NOMO-1 treated with dmso at 0.1 percent for 144 hours (cell line): ENCODE measurements around the gene SLC9B1.
"Not testable (repeated sequence)": the region's sequence is repeated elsewhere in the genome, so short reads cannot be mapped to it uniquely, and the experiment has no call there.

Experiments used
- DNase-seq: peaks from one replicate; lab custom pipeline; 2025; ENCODE audit not compliant: unreplicated experiment; lab: John Stamatoyannopoulos, UW

The SLC9B1 gene

DNA sequence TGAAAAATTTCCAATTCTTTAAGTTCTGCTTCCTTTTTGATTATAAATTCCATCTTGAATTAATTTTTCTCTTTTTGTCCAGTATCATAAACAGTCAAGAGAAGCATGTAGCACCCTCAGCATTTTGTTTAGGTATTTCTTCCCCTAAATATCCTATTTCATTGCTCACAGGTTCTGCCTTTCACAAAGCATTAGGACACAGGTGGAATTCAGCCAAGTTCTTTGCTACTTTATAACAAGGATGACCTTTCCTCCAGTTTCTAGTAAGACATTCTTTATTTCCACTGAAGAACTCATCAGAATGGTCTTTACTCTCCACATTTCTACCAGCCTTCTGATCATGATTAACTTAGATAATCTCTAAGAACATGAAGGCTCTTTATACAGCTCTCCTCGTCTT, 7.4 kb downstream of the SLC9B1 start:
- DNase-seq, result no peak

DNA sequence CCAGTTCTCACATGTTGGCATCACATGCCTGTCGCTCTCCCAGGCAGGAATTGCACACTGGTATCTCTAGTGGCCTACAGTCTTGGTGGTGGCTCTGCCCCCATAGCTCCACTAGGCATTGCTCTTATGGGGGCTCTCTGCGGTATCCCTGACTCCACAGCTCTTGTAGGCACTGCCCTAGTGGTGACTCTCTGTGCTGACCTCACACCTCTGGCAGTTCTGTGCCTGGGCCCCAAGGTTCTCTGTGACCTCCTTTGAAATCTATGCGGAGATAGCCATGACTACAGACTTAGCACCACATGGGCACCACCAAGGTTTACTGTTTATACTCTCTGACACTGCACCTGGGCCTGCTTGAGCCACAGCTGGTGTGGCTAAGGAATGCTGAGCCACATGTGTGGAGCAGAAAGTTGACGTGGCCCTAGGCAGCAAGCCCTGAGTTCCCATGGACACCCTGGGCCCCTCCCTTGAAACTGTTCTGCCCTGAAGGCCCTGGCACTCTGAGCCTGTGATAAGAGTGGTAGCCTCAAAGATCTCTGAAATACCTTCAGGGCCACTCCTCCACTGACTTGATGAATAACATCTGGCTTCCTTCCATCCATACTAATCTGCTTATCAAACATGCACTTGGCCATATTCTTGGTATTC, 8.0 kb downstream of the SLC9B1 start:
- no peak for DNase-seq

DNA sequence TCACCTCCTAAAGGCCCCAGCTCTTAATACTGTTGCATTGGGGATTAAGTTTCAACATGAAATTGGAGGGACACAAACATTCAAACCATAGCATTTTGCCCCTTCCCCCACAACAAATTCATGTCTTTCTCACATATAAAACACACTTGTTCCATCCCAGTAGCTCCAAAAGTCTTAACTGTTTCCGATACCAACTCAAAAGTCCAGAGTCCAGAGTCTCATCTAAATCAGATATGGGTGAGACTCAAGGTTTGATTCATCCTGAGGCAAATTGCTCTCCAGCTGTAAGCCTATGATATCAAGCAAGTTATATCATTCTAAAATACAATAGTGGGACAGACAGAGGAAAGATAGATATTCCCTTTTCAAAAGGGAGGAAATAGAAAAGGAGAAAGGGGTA, 8.7 kb downstream of the SLC9B1 start:
- DNase-seq, result no peak

DNA sequence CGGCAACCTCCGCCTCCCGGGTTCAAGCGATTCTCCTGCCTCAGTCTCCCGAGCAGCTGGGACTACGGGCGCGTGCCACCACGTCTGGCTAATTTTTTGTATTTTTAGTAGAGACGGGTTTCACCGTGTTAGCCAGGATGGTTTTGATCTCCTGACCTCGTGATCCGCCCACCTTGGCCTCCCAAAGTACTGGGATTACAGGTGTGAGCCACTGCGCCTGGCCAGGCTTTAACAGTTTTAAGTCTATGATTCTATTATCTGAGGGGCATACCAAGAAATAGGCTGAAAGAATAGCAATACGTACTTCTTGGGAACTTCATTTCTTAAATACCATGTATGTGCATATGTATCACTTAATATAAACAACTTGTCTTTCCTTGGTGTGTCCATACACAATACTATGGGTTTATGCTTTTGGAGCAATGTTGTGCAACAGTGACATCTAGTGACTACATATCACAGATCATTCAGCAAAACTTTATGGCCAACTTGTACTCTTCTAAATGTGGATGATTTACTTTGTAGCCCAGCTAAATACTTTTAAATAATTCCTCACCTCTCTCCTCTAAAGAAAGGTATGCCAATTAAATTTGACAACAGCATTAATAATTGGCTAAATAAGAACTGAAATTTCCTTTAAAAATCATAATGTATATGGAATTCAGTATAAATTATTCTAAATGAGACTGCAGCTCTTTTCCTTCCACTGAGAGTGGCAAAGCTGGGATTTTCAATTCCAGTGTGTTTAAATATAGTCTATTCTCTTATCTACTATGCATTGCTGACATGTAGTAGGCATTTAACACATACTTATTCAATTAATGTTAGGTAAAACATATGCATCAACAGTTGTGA, 10.4 kb downstream of the SLC9B1 start:
- no peak for DNase-seq

DNA sequence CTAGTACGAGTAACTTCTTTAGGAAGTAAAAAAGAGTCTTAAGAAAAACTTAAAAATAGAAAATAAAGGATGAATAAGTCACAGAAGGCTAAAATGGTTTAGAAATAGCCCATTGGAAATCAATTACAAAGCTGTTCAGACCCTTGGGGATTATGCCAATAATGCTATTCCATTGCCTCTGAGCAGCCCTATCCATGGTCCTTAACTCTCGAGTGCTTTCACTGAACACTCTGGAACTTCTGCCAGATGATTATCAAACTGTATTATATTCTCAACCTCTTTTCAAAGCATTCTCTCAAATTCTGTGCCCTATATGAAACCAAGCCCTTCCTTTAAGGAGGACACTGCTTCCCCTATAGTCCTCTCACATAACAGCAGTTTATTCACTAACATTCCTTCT, 17.0 kb downstream of the SLC9B1 start:
- DNase-seq, result no peak

DNA sequence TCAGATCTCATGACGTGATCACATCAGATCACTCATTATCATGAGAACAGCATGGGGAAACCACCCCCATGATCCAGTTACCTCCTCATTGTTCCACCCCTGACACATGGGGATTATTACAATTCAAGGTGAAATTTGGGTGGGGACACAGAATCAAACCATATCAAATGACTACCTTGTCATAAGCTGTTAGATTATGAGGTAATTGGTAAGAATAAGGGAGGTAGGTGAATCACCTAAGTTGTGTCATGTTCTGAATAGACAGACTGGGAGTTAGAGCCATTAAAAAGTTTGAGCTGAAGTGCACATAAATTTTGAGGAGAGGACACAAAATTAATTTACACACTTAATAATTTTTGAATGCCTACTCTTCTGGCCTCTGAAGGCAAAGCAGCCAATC, 24.7 kb downstream of the SLC9B1 start:
- DNase-seq, result no peak

DNA sequence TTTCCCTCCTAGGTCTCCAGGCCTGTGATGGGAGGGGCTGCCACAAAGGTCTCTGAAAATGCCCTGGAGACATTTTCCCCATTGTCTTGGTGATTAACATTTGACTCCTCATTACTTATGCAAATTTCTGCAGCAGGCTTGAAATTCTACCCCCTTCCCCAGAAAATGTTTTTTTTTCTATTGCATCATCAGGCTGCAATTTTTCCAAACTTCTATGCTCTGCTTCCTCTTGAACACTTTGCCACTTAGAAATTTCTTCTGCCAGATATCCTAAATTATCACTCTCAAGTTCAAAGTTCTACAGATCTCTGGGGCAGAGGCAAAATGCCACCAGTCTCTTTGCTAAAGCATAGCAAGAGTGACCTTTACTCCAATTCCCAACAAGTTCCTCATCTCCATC, 25.5 kb downstream of the SLC9B1 start:
- not testable (repeated sequence) for DNase-seq

DNA sequence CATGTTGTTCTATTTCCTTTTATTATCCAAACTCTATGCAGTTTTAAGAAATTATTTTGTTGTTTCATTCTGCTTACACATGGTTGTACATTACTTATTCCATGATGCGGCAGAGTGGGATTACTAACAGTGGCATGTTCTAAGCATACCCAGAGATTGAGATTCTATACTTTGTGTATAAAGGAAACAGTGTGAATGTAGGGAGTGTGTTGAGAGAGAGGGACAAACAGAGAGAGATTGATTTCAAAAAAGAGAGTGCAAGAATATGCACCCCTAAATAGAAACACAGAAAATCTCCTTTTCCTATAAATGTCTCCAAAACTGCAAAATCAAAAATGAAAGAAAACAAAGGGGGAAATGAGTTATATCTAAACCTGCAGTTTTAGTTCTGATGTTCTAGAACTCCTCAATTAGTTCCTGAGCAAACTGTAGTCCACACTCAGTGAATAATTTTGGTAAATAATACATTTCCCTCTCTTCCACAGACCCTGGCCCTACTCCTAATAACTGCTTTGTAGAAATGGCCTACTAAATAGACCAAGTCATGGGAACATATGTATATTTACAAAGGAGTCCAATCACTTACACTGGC, 31.0 kb downstream of the SLC9B1 start:
- no peak for DNase-seq

DNA sequence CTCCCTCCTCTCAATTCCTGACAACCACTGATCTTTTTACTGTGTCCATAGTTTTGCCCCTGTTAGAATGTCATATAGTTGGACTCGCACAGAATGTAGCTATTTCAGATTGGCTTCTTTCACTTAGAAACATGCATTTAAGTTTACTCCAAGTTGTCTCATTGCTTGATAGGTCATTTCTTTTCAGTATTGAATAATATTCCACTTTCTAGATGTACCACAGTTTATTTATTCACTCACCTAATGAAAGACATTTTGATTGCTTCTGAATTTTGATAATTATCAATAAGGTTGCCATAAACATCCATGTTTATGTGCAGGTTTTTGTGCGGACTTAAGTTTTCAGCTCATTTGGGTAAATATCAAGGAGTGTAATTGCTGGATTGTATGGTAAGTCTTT, 38.5 kb downstream of the SLC9B1 start:
- DNase-seq, result no peak

DNA sequence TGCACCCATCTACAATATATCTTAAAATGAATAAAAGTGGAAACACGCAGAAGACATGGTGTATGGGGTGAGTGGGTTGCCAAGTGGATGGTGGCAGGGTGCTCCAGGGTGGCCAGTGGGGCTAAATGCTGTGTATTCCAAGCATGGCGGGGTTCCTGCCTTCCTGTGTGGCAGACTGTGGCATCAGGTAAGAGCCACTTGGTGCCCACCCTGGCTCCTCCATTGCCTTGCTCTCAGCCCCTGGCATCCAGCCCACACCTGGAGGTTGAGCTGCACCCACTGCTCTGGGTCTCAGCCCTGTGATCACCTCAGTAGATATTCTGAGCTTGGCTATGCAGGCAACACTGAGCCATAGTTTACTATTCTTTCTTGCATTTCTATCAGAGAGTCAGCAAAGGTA, 57.7 kb downstream of the SLC9B1 start:
- DNase-seq, result not testable (repeated sequence)

DNA sequence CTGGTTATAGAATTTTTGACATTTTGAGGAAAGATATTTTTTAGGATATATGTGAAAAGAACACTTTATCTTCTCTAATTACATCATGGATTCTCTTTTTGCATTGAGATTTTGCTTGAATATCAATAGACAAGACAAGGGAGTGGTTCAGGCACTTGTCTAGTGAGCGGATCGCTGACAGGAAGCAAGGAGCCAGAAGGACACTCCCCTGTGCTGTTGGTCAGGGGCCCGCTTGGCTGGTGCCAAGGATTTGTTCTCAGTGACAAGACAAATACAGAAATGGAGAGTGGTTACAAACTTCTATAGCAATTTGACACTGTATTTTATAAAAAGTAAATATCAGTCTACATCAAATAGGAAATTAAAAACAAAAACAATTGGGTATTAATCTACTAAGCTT, 60.0 kb downstream of the SLC9B1 start:
- no peak for DNase-seq

DNA sequence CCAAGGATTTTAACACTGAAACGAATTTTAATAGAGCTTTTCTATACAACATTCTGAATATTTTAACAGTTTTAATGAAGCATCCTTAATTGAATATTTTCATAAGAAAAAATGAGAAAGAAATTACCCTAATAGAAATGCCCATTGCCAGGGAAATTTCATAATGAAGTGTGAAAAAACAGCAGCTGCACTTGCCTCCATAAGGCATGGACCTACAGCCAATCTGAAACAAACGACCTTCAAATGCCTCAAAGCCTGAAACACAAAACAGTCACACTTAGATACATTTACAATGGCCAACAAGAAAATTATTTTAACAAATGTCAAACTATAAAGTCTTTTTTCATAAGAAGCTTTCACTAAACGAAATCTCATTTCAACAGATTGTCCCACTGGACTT, 74.4 kb downstream of the SLC9B1 start:
- DNase-seq, result no peak

DNA sequence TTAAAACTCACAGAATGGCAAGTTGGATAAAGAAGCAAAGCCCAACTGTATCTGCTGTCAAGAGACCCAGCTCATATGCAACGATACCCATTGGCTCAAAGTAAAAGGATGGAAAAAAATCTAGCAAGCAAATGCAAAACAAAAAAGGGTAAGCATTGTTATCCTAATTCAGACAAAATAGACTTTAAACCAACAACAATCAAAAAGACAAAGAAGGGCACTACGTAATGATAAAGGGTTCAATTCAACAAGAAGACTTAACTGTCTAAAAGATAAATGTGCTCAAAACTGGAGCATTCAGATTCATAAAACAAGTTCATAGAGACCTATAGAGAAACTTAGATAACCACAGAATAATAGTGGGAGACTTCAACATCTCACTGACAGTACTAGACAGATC, 81.4 kb downstream of the SLC9B1 start:
- DNase-seq, result not testable (repeated sequence)

DNA sequence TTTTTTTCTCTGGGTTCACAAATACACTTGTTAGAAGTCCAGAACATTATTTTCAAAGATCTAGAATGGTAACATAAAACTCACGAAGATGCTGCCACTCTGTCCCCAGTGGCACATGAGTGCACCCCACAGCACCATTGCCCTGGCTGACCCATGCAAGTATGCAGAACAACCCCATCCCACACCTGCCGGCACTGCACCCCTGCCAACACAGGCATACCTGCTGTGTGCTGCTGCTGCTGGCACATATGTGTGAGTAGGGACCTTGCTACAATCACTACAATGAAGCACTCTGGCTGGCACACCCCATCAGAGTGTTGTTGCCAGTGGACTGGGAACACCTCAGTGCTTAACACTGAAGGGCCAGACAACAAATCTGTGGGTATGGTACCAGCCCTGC, 83.8 kb downstream of the SLC9B1 start:
- DNase-seq, result no peak

DNA sequence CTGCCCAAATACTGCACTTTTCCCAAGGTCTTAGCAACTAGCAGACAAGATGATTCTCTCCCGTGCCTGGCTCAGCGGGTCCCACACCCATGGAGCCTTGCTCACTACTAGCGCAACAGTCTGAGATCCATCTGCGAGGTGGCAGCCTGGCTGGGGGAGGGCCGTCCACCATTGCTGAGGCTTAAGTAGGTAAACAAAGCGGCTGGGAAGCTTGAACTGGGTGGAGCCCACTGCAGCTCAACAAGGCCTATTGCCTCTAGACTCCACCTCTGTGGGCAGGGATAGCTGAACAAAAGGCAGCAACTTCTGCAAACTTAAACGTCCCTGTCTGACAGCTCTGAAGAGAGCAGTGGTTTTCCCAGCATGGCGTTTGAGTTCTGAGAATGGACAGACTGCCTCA, 99.8 kb downstream of the SLC9B1 start:
- not testable (repeated sequence) for DNase-seq

DNA sequence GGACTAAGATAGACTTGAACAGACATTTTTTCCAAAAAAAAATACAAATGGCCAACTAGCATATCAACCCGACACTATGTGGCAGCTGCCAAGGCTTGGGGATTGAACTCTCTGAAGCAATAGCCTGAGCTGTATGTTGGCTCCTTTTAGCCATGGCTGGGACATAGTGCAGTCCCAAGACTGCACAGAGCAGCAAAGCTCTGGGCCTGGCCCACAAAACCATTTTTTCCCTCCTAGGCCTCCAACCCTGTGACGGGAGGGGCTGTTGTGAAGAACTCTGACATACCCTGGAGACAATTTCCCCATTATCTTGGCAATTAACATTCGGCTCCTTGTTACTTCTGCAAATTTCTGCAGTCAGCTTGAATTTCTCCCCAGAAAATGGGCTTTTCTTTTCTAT, 100.6 kb downstream of the SLC9B1 start:
- DNase-seq, result no peak

DNA sequence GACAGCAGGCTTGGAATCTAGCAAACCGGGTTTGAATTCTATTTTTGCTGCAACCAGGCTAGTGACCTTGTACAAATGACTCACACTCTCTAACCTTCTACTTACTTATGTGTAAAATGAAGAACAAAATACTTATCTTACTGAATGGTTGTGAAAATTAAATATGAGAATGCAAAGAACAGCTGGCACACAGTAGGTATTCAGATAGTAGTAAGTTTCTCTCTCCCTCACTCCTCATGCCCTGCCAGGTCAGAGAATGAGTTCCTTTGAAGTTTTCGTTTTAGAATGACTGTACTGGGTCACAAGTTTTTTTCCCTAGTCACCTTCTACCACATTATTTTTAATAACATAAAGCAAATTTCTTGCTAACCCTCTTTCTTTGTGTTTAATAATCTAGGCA, 117.7 kb downstream of the SLC9B1 start:
- no peak for DNase-seq

DNA sequence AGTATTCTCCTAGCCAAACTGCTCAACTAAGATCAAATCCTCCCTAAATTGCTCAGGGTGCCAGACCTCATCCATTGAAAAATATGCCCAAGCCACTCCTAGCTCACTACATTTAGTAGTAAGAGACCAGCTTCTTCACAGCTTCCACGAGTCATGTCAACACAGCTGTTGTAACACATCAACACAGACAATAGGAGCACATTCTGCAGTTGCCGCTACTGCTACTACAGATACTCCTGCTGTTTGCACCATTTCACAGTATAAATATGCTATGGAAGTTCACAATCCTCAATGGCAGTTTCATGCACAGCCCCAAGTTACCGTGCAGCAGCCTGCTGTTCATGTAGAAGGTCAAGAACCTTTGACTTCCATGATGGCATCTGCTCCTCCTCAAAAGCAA, 121.9 kb downstream of the SLC9B1 start:
- DNase-seq, result not testable (repeated sequence)

DNA sequence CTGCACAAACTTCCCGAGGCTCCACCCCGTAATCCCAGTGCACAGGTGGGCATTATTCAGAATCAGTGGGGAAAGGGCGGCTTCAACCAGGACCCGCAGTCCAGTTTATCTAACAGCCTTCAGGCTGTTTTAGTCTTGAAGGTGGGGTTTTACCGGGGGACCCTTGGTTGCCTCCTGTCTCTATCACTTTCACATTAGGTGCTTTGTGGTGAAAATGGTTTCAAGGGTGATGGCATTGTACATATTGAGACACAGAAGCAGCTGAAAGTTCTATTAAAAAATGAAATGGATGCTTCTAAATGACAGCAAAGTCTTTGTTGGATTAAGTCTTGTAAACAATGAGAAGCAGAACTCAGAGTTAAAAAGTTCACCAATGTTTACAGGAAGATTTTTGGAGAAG, 123.0 kb downstream of the SLC9B1 start:
- DNase-seq, result not testable (repeated sequence)

DNA sequence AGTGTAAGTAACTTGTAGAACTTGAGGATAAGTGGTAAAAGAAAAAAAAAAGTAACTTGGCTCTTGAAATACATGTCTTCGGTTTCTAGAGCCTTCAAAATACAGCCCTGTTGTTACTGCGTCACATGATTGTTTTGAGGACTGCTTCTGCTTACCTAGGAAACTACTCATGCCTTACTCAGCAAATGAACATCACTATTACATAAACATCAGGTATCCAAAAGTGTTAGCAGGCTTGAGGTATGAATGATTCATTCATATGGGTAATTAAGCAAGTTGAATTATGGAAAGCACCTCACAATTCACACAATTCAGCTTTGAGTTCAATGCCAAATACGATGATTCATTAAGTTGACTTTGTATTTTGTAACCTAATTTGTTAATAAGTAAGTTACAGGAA, 129.6 kb downstream of the SLC9B1 start:
- DNase-seq, result not testable (repeated sequence)

DNA sequence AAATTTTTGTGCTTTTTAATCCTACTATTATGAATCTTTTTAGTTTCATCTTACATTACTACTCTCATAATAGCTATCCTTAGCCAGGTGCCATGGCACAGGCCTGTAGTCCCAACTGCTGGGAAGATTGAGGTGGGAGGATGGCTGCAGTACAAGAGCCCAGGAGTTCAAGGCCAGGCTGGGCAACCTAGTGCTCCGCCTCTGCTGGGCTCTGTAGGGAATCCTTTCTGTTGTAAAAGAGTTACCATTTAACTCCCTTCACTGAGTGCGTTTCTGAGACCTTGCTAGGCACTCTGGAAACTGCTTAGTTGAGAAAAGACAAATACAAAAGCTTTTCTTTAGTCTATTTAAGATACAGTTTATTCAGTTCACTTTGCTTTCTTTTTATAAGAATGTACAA, 130.9 kb downstream of the SLC9B1 start:
- DNase-seq, result not testable (repeated sequence)

DNA sequence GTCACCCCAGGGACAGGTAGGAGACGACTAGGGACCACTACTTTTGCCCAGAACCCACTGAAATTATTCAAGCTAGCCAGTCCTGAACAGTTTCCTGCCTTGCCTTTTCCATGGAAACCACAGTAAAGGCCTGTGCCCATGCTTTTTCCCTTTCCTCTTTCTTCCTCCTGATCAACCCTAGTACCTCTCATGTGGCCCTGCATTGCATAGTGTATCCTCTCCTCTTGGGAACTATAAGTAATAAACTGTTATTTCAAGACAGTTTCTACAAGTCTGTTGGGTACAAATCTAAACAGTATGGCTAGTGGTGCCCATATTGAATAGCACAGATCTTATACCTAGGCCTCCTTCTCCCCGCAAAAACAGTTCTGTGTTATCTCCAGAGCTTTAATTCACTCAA, 136.2 kb downstream of the SLC9B1 start:
- DNase-seq, result no peak
